ENCODE measurements around the gene PRND.
"Not testable (repeated sequence)": the region's sequence is repeated elsewhere in the genome, so short reads cannot be mapped to it uniquely, and the experiment has no call there.

Gene PRND

DNA sequence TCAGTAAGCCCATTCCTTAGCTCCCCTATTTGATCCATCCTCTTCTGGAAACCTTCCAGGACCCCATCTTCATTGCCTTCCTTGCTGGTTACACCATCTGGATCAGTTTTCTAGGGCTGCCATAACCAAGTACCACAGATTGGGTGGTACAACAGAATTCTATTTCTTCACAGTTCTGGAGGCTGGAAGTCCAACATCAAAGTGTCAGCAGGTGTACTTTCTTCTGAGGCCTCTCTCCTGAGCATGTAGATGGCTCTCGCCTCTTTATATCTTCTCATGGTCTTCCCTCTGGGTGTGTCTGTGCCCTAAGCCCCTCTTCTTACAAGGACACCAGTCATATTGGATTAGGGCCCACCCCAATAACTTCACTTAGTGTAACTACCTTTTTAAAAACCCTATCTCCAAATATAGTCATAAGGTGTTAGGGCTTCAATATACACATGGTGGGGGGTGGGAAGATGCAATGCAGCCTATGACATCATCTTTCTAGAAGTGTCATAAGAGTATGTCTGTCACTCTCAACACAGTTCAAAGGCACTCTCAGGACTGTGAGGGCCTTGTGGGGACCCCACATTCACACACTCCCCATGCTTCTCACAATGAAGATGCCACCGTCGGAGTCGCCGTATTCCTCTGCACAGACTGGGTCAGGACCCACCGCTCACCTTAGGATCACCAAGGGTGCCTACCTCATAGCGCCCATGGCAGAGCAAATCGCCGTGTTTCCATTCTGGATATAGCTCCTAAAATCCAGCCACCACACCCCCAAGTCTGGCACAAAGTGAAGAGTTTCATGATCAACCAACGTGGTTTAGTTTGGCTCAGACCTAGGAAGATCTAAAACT, 12.2 kb upstream of the PRND start:
- no peak for DNase-seq

DNA sequence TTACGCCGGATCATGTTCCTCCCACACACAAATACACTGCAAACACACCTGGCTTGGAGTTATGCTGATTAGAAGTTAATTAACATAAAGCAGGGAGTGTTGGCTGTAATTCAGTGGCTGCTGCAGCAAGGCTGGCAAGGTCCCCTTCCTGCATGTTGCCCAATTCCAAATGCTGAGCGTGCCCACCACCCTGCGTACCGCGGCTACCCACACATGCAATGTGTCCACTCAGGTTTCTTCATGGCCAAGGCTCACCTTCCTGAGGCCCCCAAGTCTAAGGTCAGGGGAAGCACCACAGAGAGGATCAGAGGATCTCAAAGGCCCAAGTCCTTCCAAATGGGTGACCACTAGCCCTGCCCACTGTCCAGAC, 11.6 kb upstream of the PRND start:
- DNase-seq = no peak

DNA sequence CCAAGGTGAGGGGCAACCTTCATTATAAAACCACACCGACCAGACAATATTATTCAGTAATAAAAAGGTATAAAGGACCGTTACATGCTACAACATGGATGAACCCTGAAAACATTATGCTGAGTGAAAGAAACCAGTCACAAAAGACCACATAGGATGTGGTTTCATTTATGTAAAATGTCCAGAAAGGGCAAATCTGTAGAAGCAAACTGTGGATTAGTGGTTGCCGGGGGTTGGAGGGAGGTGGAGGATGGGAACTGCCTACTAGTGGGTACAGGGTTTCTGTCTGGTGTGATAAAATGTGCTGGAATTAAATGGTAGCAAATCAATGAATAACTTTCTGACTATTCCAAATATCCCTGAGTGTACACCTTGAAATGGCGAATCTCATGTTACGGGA, 10.2 kb upstream of the PRND start:
- DNase-seq = no peak

DNA sequence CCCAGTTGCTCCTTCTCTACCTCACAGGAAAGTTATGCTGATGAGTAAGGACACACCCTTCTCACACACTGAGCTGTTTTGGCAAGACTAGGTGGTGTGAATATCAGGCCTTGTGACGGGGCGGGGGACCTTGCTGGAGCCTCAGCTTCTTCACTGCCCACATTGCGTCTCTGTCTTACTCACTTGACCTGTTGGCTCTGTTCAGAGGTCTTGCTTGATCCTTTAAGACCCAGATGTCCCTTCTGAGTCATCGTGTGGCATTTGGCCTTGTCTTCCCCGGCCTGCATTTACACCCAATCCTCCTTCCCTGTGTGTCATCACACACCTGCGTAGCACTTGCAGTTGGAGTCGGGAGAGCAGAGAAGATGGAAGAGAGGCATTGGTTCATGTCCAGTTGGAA, 8.3 kb upstream of the PRND start:
- DNase-seq = no peak

DNA sequence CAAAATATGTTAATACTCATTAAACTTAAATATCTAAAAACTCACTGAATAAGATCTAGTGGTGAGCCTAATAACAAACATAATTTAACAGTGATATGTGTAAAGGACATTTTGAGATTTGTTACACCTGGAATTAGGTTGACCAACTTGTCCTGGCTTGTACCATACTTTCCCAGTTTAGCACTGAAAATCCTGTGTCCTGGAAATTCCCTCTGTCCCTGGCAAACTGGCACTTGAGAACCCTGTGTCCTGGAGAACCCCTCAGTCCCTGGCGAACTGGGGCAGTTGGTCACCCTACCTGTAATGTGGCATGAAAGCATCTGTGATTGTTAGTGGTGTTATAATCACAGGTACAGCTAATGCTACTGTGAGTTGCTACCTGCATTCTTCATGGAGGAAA, 6.9 kb upstream of the PRND start:
- no peak for DNase-seq

DNA sequence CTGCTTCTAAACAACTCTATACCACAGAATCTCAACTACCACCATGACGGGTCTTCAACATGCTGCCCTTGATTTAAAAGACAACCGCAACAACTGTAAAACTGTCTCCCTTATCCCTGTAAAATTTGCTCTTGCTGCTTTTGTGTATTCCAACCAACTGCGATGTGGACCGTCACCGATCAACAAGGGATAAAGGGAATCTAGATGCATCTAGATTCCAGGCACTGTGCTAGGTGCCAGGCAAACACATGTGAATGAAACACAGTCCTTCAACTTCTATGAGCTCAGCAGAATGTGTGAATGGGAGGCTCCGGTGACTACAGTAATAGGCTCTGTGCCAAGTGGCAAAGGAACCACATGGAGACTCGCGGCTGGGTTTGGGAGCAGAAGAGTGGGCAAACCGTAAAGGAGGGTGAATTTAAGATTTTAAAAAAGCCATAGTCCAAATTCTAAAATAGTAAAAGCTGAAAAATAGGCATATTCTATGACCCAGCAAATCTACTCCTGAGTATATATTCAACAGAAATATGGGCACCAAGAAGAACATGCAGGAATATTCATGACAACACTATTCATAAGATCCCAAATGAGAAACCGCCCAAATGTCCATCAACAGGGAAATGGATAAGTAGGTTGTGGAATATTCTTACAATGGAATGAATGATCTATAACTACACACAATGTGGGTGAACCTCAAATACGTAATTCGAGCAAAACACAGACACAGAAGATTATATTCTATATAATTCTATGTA, 3.7 kb upstream of the PRND start:
- no peak for DNase-seq

DNA sequence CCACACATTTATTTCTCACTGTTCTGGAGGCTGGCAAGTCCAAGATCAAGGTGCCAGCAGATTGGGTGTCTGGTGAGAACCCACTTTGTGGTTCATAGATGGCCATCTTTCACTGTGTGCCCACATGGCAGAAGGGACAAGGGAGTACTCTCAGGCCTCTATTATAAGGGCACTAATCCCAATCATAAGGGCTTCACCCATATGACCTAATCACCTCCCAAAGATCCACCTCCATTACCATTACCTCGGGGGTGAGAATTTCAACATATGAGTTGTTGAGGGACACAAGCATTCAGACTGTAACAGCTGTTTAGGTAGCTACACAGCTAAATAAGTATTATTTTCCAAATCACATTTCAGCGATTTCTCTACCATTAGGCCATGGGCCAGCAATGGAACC, 2.5 kb upstream of the PRND start:
- no peak for DNase-seq

DNA sequence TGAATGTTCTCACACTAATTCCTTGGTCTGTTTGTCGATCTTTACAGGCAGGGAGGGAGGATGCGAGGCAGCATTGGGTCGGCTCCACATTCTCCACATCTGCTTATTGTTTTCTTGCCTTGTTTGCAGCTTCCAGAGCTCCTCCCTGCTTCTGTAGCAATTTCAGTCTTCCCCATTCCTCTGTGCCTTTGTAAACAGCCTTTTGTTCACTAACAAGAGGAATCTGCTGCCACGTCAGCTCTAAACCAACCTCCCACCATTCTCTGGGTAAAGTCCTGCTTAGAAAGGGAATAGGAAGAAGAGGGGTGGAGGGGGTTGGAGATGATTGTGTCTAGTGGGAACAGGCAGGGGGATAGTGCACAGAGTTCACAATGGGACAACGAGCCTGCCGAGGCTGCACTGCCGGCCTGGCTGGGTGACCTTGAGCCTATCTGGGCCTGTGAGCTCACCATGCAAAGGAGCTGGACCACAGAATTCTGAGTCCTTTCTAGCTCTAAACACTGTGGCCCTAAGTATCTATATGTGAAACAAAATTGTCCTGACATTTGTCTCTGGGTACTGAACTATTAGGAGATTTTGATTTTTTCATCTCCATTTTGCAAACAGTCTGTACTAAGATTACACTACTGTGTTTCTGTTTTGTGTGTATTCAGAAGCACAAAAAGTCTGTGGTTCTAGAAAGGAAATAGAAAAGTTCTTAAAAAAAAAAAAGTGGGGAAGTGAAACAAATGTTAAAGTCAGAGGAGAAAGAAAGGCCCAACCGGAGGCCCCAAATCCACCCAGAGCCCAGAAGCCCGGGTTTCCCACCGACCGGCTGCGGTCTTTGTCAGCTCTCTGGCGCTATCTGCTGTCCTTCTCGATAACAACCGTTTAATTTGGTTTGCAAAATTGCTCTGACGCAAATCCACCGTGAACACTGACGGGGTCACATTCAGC, 1.4 kb upstream of the PRND start:
- peak; percentile 64 for DNase-seq

DNA sequence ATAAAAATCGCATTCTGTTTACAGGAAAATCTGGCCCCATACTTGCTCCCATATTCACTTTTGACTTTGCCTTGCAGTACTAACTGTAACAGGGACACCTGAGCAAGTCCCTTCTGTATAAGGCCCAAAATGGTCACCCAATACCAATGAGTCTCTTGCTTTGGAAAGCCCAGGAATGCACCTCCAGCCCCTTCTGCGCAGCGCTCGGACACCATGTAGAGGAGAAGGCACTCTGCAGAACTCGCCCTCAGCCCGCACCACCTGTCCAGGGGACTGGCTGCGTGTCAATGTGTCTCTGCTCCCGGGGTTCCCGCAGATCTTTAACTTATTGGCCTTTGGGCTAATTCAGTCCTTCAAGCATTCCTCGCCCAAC, 746 bp upstream of the PRND start:
- DNase-seq = no peak

DNA sequence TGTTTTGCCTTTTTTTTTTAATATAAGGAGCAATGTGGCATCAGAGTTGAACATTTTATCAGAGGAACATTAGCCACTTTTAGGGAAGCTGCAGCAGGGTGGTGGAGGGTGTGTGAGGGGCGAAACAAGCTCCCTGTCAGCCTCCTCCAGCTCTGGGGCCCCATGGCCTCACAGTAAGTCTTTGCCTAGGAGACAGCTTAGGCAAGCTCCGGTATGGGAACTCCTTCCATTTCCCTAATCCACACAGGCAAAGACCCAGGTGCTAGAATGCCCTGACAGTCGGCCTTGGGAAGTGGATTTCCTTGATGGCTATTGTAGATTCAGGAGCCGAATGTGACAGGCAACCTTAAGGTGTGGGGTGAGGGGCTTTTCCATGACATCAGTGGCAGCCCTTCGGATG, 862 bp downstream of the PRND start:
- no peak for DNase-seq

DNA sequence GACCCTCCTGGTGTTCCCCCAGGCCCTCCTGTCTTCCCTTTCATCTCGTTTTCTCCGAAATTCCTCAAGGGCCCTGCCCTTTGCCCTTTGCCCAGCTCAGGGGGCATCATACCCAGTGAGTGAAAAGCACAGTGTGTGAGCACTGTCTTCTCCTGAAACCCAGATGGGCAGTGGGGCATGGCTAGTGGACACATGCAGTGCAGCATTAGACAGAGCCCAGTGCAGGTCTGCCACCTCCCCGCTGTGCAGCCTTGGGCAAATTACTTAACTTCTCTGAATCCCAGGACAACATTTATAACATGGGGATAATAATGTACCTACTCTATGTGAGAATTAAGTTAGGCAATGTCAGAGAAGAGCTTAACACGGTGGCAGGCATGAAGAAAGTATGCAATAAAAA, 1.3 kb downstream of the PRND start:
- DNase-seq = no peak

DNA sequence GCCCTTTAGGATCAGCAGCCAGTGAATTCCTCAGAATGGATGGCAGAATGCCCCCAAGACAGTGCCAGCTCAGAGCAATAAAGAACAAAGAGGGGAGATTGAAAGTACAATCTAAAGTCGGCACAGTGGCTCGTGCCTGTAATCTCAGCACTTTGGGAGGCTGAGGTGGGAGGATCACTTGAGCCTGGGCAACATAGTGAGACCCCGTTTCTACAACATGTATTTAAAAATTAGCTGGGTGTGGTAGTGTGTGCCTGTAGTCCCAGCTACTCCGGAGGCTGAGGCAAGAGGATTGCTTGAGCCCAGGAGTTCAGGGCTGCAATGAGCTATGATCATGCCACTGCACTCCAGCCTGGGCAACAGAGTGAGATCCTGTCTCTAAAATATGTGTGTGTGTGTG, 1.8 kb downstream of the PRND start:
- not testable (repeated sequence) for DNase-seq

DNA sequence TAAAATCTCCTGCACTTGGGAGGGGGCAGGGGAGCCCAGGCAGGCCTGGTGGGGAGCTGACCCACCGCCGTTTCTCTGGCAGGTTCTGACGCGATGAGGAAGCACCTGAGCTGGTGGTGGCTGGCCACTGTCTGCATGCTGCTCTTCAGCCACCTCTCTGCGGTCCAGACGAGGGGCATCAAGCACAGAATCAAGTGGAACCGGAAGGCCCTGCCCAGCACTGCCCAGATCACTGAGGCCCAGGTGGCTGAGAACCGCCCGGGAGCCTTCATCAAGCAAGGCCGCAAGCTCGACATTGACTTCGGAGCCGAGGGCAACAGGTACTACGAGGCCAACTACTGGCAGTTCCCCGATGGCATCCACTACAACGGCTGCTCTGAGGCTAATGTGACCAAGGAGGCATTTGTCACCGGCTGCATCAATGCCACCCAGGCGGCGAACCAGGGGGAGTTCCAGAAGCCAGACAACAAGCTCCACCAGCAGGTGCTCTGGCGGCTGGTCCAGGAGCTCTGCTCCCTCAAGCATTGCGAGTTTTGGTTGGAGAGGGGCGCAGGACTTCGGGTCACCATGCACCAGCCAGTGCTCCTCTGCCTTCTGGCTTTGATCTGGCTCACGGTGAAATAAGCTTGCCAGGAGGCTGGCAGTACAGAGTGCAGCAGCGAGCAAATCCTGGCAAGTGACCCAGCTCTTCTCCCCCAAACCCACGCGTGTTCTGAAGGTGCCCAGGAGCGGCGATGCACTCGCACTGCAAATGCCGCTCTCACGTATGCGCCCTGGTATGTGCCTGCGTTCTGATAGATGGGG, 3.0 kb downstream of the PRND start:
- no peak for DNase-seq

DNA sequence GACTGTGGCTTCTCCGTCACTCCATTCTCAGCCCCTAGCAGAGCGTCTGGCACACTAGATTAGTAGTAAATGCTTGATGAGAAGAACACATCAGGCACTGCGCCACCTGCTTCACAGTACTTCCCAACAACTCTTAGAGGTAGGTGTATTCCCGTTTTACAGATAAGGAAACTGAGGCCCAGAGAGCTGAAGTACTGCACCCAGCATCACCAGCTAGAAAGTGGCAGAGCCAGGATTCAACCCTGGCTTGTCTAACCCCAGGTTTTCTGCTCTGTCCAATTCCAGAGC, 3.5 kb downstream of the PRND start:
- no peak for DNase-seq

DNA sequence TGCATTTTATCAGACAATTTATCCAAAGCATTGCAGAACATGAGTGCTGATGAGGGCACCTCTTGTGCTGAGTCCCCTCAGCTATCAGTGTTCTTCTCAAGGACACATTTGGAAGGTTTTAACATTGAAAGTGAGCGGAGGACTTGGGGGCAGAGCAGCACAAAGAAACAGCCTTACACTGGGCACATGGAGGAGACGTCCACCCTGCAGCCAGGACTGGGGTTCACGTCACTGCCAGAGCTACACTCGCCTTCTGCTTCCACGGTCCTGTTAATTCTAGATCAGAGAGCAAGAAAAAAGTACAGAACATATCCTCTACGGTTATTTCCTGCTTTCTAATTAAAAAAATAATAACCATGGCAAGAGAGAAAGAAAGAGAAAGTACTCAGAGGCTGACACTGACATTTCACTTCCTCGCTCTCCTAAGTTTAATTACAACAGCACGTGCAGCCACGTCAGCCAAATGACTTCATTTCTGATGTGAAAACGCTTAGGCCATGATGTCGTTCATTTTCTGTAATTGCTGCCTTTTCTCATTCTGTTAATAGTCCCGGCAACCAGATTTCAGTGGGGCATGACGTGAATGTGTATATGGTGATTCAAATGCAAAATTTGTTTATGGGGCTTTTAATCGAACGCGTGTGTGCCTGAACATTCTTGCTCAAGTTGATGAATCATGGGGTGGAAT, 5.1 kb downstream of the PRND start:
- DNase-seq = no peak

DNA sequence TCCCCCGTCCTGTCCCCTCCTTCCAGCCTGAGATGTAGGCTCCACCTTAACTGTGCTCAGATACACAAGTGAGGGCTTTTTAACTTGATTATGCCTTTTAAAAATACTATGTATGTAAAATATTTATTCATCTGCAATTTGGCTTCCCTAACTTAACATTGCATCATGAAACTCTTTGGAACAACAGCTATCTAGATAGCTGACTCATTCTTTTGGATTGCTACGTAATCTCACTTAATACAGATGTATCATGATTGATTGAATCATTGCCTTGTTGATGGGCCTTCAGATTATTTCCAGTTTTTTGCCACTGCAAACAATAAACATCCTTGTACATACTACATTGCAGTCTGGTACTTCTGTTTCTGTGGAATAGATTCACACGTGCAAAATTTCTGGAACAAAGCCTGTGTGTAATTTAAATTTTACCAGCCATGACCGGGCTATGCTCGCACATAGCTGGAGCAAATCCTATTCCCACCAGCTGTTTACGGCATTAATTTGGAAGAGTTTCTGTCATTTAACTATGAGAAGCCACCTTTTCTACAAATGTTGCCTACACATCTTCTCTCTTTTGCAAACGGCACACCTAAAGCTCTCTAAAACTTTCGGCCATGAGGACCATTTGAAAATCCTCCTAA, 6.5 kb downstream of the PRND start:
- DNase-seq = no peak

DNA sequence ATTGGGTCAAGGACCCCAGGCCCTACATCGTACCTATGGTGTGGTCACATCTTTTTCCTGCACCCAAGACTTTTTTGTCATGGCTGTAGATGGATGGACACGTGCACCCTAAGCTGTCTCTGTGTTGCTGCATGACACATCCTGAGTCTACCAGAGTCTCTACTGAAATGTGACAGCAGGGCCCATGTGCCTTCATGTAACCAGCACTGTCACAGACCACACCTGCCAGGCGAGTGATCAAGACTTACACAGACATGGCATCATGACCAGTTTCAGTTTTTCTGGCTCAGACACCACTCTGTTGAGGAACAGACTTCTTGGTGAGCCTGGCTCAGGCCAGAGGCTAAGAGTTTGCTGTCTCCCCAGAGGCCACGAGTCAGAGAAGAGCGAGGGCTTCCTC, 7.6 kb downstream of the PRND start:
- no peak for DNase-seq

DNA sequence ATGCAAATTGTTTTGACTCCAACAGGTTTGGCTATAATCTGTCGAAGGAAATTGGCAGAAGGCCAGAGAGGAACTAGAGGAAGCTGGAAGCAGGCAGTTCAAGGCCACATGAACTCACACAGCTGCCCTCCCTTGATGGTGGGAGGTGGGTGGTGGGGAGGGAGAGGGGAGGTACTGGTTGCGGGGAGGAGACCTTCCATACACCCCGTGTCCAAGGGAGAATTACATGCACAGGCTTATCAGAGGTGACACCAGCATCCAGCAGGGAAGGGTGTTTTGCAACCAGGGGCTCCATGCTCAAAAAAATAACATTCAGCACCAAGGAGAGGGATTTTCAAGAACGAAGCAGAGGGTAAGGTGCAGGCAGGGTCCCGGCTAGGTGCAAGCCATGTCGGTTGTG, 9.1 kb downstream of the PRND start:
- DNase-seq = peak; percentile 50

DNA sequence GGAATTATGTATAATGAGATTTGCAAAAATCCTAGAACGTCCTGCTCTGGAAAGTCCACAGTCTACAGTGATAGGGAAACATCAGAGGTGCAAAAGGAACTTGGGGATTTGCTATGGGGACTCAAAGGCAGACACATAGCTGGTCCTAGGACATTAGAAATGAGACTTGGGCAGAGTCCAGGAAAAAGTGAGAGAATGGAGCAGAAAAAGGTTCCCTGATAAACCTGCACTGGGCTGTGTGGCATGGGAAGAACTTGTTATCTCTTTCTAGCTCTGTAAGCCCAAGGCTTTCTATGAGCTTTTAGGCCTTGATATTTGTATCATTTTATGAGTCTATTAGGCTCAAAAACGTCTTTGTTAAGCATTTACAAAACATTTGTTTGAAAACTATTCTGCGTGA, 15.2 kb downstream of the PRND start:
- DNase-seq = no peak

DNA sequence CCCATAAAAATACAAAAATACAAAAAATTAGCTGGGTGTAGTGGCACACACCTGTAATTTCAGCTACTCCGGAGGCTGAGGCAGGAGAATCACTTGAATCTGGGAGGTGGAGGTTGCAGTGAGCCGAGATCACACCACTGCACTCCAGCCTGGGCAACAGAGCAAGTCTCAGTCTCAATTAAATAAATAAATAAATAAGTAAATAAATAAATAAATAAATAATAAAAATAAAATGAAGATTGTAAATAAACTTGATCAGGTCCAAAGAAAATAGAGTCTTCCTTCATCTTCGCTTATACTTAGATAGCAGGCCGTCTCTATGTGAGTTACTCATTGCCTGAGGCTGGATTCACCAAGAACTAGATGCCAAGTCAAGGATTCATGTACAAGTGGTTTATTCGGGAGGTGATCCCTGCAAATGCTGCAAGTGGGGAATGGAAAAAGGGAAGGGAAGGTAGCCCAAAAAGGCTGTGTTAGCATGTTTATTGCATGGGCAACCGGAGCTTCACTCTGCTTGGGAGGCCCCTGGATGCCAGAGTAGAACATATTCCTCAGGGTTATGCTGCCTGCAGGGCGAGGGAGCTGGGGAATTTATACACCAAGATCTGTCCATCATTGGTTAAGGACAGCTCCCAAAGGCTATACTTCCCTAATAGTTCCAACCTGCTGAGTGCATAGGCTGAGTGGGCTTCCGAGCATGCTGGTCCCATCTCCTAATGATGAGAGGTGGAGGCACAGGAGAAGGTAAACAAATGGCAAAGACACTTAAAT, 16.3 kb downstream of the PRND start:
- DNase-seq = no peak
